Anterior cingulate cortex (tissue), 58 donors: ENCODE results near the gene HOXB1.

ENCODE experiments used
- DNase-seq, 58 donors: peaks; one replicate each; lab custom pipeline; 2025; lab: John Stamatoyannopoulos, UW

HOXB1 gene

DNA sequence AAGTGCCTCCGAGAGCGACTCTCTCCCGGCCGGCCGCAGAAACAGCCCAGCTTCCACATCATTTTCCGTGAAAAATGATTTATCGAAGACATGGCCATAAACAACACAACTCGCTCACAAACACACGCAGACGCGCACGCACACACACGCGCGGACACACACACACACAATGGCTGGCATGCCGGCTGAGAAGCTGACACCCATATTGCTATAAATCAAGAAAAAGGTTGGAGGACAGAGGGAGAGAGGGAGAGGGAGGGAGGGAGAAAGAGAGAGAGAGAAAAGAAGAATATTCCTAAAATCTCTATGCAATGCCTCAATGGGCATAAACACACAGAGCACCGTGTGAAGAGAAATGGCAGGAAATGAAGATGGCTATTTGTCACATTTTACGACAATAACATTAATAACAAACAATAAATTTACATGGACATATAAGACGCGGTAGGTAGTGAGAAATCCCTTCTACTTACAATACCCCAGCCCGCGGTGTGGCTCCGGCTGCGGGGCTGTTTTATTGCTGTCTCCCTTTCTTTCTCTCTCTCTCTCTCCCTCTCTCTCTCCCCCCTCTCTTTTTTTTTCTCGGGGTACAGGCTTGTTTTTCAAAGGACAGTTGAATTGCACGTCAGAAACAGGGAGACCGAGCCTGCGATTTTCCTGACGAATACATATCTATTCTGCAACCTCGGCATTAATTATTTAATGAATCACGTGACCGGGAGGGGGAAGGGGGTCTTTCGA lies 37.9 kb upstream of the HOXB1 start:
- DNase-seq = no peak

DNA sequence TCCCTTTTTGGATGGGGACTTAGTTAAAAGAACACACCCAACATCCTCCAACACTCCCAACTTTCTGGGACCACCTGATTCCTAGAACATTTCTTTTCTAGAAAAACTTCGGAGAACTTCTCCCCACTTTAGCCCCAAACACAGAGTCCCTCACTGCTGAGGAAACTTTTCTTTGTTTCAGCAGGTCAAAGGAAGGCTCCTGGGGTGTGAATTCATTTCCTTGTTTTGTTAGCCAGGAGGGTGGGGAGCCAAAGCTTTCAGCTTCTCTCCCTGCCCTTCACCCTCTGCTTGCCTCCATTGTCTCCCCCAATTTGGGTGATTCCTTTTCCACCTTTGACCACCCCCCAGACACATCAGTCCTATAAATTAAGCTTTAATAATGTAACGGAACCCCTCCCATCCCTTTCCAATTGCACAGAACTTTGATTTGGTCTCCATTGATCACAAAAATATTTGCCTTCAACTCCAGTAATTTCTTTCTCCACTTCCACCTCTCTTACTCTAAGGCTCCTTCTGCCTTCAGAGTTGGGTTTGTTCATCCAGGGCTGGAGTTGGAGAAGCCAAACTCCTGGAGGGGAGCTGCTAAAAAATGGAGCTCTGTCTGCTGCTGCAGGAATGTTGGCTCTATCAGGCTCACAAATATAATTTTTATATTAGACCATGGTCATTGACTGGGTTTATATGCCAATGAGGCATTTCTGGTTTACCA lies 37.0 kb upstream of the HOXB1 start:
- DNase-seq = no peak

DNA sequence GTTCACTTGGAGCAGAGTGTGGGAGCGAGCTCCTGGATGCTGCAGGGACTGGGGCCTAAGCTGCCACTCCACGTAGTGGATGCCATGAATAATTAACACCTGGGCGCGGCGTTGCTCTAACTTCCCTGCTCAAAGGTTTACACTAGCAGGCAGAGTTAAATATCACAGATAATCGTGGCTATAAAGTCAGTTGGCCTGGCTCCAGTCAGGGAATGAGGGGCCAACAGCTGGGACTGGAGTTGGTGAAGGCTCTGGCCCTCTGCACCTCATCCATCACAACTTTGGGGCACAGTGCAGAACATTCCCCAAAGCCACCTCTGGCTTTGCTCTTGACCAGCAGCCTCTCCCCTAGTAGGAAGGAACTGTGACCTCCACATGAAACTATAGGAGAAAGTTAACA lies 36.4 kb upstream of the HOXB1 start:
- DNase-seq = no peak

DNA sequence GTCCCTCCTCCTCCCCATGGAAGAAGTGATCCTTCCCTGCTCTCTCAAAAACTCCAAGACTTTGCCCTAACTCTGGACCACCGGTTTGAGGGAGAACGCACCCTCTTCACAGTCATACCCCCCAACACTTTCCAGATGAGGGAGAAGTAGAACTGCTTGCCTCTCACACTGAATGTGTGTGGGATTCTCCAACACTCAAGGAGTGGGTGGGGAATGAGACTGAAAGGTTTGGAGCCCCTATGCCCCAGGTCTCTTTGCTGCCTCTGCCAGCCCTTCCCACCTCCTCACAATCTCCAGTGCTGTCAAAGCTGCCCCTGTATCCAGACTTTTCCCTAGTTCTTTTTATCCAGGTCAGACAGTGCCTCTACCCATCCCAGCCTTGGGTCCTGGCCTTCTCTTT lies 35.9 kb upstream of the HOXB1 start:
- no peak for DNase-seq

DNA sequence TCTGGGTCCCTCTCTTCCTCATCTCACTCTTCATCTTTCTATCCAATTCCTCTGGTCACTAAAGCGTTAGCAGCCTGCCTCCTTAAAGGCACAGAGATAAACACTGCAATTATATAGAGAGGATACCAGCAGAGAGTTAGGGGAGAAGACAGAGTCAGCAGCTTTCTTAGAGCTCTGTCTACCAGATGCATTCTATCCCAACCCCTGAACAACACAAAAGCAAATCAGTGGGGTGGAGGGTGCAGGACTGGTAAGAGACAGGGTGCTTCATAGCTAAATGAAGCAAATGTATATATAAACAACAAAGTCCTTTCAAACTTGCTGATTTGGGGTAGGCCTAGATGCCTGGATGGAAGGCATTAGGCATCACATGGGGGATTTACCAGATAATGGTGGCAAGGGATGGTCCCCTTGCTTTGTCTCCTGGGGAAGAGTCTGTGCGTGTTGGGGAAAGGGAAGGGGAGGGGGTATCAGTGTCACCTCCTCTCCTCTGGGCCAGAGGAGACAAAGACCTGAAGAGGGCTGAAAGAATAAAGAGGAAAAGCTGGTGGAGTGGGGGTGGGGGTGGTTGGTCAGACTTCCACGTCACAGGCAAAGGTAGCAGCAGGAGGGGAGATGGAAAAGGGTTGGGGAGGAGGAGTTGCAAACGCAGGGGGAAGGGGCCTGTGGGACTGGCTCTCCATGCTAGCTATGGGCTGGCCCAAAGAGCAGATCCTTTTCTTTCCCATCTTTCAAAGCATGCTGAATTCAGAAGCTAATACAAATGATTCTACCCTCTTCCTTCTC lies 35.3 kb upstream of the HOXB1 start:
- DNase-seq = no peak

DNA sequence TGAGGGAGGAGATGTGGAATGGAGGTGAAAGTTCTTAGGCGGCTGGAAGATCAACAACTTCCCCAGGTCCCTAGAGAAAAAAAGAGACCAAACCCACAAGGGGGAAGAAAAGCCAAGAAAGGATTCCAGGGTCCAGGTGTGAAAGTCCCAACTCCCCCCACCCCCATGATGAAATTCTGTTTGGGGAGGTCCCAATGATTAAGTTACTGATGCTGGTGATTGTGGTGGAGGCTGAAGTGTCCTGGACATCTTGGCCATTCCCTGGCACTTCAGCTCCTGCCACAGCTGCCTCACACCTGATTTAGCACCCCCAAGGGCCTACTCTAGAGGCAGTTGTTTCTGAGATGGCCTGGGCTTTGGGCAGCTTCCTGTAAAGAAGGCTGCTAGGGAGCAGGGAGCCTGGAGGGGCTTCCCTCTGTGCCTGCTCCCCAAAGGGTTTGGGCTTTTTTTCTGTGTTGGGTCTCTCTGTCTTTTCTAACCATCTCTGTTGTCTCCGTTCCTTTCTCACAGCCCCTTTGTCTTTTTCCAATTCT lies 34.3 kb upstream of the HOXB1 start:
- DNase-seq = no peak

DNA sequence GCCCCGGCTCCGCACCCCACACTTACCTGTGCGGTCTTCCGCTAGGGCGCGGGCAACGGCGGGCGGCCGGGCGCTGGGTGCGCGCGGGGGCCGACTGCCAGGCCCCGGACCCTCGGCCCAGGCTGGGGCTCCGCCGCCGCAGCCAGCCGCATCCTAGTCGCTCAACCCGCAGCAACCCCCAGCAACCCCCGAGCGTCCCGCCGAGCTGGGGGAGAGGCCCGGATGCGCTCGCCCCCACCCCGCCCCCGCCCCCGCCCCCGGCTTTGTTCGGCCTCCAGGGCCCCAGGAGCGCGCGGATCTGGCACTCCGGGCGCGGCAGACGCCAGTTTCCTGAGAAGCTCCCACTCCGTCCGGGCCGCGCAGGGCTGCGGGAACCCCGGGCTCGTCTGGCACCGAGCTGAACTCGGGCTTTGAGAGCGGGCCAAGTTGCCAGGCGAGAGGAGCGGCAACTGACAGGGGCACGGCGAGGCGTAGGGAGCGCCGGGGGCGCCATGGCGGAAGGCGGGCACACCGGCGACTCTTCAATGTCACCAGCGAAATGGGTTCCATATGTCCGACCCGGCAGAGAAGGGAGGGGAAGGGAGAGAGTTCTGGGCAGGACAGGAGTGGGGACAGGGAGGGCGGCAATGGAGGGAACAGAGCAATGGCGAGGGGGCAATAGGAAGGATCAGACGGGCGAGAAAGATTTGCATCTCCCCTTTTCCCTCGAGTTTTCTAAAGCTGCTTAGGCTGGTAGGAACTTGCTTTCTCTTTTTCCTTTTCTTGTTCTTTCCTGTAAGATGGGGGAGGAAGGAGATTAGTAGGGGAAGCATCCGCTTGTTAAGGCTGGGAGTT lies 33.6 kb upstream of the HOXB1 start:
- no peak for DNase-seq

DNA sequence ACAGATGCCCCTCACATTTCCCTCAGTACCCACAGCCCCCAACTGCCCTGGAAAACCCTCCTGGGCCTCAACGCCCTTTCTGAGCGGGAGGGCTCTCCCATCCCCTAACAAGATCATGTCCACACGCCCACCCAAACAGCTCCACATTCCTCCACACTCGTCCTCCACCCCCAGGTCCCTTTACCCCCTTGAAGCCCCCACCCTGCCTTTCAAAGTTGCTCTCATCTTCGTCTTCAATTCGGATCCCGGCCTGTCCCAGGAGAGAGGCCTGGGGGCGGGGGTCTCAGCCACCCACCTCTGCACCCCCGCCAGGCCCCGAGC lies 33.0 kb upstream of the HOXB1 start:
- DNase-seq = no peak

DNA sequence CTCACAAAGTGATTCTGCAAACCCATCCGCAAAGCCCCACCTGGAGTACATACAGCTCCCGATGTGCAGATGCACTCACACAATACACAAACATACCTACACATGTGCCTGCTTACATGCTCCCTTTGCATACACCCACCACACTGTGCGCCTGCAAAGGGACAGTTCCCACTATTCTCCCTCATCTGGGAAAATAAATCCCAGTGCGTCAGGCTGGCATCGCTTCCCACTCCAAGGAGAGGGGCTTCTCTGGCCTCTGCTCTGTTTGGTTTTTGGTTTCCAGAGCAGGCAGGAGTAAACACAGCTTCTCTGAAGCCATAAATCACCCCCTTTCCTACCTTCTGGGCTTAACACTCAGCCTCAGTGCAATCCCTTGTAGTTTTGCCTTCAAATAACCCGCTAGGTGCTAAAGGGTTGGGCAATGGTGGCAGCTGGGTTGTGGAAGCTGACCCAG lies 32.6 kb upstream of the HOXB1 start:
- no peak for DNase-seq

DNA sequence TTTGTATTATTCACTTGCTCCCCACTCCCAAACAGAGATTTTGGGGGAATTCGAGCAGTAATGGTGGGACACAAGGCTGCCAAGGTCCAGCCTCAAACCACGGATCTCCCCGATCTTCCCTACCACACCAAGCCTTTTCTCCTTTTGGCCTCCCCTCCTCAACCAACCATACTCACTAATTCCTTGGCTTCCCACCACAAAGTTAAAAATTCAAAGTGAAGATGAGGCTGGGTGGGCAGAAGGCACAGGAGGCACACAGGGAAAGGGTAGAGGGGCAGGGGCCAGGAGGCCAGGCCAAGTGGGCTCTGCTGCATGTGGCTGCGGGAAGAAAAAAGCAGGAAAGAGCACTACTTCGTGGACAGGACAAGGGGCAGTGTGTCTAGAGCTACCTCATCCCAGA lies 32.1 kb upstream of the HOXB1 start:
- no peak for DNase-seq

DNA sequence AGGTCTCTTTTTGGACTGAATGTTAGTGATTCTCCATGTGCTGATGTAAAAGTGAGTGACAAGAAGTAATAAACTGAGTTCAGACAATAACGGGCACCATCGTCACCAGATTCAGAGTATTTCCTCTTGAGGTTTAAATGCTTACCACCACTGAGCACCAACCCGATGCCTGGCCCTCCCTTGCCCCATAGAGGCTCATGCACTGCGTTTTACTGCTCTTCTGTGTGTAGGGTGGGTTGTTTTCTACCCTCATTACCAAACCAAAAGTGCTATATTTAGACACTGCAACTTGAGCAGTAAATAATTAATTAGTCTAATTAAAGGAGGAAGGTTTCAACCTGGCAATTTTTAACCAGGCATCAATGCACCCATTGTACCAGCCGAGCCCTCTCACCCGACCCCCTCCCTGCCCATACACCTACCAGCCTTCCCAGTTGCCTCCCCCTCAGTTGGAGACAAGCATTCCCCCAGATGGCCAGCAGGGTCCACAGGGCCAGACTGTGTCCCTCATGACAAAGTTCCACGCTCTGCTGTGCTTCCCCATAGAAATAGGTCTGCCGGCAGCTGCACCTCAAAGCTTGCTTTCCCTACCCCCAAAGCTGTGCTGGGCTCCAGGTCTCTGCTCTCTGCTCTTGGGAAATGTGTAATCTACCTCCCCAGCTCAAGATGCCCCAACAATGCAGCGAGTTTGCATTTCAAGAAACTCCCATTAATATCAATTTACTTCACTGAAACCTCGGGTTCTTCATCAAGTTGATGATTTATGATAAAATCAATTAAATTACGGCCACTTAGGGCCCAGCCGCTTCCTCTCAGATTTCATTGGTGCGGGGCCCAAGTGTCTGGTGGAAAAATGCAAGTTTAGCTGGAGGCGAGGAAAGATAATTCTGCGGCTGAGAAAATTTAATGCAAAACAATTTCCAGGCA lies 31.3 kb upstream of the HOXB1 start:
- no peak for DNase-seq

DNA sequence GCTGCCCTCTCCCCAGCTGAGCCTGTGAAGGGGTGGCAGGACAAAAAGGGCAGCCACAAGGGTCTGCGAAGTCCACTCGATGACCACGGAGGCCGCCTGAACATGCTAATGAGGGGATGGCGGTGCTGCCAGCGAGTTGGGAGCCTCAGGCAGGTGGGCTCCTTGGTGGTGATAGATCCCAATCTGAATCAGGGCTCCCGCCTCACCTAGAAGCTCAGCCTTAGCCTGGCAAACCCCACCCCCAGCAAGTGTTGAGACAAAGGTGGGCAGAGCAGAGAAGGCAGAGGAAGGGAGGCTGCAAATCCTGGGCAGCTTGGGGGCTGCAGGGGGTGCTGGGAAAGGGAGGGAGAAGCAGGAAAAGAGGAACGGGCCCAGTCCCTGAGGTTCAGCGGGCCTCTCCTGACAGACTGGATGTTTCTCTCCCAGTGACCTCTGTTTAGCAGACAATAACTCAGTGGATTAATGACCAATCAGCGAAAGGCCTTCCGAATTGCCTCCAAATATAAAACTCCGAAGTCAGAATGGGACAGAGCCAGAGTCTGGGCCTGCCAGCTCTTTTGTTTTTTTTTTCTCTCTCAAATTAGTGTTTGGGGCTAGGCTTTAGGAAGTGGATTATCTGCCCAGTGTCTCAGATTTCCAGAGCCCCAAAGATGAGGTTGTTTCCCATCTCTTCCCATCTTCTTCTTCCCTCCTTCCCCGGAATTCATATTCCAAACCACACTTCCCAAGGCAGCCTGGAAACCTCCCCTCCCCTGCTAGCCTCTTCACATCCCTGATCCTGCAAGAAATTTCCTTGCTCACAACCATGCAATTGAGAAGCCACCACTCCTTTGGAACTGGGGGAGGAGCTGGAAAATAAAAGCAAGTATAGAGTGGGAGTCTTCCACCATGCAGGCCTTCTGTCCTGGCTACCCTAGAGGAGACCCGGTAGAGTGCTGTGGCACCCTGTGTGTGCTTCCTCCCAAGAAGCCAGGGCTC lies 29.3 kb upstream of the HOXB1 start:
- no peak for DNase-seq

DNA sequence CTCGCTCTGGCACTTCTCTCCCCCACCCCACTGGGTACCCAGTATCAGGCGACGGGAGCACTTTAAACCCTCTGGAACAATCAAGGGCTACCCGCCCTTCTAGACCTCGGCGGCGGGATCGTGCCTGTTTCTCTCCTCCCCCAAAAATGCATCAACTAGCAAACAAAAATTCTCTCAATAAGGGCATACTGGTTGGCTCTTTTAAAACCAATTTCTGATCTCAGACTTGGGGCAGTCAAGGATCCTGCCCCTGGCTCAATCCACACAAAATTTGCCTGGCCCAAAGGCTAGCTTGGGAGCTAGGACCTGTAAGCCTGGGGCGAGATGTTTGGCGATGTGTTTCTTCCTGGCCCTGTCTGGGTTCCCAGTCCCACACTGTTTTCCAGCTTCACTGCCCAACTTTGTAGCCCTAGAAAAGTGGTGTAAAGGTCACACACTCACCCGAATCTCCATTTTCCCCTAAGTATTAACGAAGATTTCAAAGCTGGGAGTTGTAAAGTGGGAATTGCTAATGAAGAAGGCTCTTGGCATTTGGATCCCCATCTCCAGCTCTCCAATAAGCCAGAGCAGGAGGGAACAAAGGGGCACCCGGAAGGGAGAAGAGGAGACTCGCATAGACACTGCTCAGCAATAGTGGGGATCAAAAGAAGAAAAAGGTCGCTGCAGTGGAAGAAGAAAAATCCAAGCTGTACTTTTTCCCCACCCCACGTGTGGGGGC lies 28.5 kb upstream of the HOXB1 start:
- DNase-seq = no peak

DNA sequence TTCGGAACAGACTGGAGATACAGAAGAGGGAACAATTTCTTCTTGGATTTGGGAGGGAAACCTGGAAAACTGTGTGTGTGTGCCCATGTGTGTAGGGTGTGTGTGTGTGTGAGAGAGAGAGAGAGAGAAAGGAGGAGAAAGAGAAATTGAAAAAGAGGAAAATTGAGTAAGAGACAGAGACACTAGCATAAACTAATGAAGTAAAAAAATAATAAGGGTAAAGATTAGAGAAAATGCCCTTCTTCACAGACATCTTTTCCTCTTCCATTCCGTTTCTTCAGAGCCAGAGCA lies 28.0 kb upstream of the HOXB1 start:
- DNase-seq = no peak

DNA sequence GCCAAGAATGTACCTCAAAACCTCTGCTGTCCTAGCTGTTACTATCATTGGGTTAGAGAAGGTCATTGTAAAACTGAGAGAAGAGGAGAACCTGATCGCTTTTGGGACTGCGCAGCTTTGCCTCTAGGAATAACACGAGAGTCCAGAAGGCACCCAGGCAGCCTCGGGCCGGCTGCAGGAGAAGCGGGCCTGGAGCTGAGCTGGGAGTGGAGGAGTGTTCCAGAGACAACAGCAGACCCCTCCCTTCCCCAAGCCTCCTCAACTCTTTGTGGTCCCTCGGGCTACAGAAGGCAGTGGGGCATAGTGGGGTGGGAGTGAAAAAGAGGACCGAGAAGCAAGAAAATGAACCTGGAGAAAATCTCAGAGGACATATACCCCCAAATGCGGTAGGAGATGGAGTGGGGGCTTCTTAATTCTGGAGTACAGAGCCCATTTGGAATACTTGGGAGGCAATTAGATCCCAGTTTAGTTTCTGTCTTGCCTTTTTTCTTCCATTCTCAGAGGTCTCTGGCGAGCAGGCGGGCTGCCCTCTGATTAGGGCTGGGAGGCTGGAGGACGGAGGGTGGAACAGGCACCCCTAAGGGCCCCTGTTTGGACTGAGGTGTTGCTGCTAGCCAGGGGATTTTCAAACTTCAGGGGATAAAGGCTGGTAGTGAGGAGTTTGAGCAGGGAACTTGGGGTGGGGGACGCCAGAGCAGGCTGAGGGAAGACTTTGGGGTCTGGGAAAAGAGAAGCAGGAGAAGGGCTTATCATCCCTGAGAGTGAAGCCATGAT lies 27.4 kb upstream of the HOXB1 start:
- DNase-seq = no peak

DNA sequence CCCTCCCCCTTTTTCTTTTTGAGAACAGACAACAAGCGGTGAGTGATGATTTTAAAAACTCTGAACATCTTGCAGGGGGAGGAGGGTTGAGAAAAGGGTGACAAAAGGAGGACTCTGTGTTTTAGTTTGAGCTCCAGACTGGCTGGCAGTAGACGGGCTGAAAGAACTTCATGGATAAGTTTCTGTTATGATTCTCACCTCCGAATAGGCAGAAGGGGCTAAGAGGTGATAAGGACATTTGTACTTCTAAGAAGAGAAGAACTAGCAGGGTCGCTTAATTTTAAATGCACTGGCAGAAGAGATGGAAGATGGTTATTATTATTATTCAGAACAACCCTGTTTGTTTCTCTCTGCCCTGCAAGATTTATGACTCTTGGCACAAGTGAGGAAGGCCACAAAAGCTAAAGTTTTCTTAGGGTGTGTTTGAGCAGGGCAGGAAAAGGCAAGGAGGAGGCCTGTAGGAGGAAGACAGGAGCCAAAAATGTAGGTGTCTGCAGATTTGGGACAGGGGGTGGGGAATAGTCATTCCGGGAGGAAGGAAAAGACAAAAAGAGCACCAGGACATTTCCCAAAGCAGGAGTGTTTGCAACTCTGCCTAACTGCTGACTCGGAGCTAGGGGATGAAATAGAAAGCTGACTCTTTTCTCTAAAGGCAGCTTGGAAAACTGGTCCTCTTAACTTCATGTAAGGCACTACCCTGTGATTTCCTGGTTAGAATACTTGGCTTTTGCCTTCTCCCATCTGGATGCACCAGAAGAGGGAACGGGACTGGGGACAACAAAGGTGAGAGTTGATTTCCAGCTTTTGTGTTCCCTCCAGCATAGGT lies 26.0 kb upstream of the HOXB1 start:
- no peak for DNase-seq
